ENCODE data around the gene DUOX2.
A peak's percentile ranks its signal among the peaks of the same experiment; 100 is the strongest.
"Not testable (repeated sequence)": the region's sequence is repeated elsewhere in the genome, so short reads cannot be mapped to it uniquely, and the experiment has no call there.

The DUOX2 gene

GRCh38 chr15:45138814-45139765 lies 25.1 kb upstream of the DUOX2 start:
- DNase-seq = no peak

- no peak for DNase-seq
Measured at GRCh38 chr15:45137703-45138102, 23.7 kb upstream of the DUOX2 start.

DNA sequence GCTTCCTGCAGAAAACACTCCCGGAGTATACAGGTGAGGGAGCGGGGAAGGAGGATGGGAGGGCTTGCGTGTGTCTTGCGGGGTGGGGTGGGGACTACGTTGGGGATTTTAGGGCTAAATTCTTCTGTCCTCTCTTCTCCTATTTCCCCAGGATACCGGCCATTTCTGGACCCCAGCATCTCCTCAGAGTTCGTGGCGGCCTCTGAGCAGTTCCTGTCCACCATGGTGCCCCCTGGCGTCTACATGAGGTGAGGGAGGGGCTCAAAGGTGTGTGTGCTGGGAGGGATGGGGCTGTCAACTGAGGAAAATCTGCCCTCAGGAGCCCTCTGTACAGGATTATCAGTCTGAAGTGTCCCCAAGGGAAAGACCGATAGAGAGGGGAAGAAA lies 22.4 kb upstream of the DUOX2 start:
- no peak for DNase-seq

- DNase-seq = not testable (repeated sequence)
Measured at GRCh38 chr15:45135705-45136377, 21.9 kb upstream of the DUOX2 start.

DNA sequence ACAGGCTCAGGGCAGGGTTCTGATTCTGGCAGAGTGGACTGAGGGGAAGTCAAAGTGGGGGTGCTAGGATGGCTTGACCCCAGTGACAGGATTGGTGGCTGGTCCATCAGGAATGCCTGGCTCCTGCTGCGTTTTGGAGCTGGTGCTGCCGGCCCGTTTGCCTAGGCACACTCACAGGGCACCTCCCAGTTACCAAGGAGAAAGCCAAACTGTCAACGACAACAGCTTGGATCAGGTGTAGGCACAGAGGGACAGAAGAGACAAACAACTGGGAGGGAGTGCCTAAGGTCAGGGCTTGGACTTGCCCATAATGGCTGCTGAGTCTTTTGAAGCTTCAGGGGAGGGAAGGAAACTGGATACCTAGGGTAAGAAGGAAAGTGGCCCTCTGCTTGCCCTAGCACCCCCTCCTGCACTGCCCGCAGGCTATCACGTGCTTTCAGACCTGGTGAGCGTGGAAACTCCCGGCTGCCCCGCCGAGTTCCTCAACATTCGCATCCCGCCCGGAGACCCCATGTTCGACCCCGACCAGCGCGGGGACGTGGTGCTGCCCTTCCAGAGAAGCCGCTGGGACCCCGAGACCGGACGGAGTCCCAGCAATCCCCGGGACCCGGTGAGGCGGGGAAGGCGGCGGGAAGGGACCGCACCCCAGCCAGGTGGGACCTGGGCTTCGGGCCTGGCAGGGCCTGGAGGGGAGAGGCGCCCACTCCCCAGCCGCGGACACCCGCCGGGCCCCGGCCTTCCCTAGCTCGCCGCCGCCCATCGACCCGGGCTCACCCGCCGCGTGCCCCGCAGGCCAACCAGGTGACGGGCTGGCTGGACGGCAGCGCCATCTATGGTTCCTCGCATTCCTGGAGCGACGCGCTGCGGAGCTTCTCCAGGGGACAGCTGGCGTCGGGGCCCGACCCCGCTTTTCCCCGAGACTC lies 21.0 kb upstream of the DUOX2 start:
- DNase-seq = no peak

- DNase-seq = no peak
Measured at GRCh38 chr15:45134046-45134445, 20.1 kb upstream of the DUOX2 start.

DNA sequence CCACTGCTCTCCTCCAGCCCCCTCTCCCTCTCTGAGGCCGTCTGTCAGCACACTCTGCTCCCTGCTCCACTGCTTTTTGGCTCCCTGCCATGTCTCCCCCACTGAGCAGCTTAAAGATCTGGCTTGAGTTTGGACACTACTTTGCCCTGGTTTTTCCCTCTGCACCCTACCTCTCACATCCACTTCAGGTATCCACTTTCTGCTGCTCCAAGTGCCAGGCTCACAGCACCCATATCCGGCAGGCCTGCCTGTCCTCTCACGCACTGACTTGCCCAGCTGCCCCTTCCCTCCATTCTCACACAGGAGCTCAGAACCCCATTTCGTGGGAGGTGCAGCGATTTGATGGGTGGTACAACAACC lies 19.6 kb upstream of the DUOX2 start:
- no peak for DNase-seq

- no peak for DNase-seq
Measured at GRCh38 chr15:45132844-45133560, 19.0 kb upstream of the DUOX2 start.

- DNase-seq = no peak
Measured at GRCh38 chr15:45131510-45131909, 17.5 kb upstream of the DUOX2 start.

GRCh38 chr15:45130291-45131000 lies 16.5 kb upstream of the DUOX2 start:
- DNase-seq = no peak

- DNase-seq = no peak
Measured at GRCh38 chr15:45129651-45130129, 15.7 kb upstream of the DUOX2 start, which contains the start of the genes DUOX1 and DUOXA1. Gene DUOX1 (plus strand): TSS chr15:45129994. CDS start chr15:45131967, 1,973 bp downstream. Gene DUOXA1 (minus strand): TSS chr15:45129879. CDS start chr15:45123014, 6,865 bp downstream.

GRCh38 chr15:45128971-45129639 lies 15.1 kb upstream of the DUOX2 start:
- no peak for DNase-seq

DNA sequence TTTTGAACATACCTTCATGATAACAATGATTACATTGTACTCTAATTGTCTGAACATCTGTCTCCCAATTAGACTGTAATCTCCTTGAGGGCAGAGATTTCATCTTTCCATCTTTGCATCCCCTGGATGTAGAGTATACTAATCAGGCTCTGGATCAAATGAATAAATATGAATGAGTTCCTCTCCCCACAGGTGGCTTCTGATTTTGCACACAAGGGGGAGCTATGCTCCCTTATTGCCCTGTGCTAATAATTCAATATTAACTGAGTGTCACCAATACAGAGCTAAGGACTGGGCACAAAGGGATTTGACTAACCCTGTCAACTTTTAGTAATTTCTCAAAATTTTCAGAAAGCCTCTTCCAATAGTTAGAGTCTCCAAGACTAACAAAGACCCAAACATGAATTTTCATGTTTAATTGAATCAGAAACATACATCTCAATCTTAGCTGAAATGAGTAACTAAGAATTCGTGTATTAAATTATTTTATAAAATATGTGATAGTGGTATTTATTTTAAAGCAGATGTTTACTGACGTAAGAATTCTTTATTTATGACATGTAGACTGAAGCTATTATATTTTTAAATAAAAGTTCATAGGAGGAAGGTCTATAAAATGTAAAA lies 12.7 kb upstream of the DUOX2 start:
- DNase-seq = peak; percentile 39

GRCh38 chr15:45123397-45123796 lies 9.4 kb upstream of the DUOX2 start:
- DNase-seq = no peak

GRCh38 chr15:45122719-45123118 lies 8.7 kb upstream of the DUOX2 start:
- DNase-seq = no peak

GRCh38 chr15:45121706-45122417 lies 7.9 kb upstream of the DUOX2 start:
- DNase-seq = no peak

DNA sequence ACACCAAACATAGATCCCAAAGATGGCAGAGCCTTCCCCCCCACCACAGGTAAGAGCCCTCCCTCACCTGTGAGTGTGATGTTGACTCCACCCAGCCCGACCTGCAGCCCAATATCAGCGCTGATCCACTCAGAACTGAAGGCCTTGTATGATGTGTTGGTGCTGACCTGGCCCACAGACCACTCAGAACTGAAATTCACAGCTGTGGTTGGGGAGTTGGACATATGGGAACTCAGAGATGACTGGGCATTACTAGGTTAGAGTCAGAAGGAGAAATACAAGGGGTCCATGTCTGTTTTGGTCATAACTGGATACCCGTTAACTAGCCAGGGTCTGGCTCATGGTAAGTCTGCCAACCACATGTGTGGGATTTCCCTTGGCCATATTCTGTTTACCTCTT lies 7.0 kb upstream of the DUOX2 start:
- DNase-seq = no peak

- no peak for DNase-seq
Measured at GRCh38 chr15:45120081-45120972, 6.4 kb upstream of the DUOX2 start.
